ENCODE results near the gene CLEC12A.
"Not testable (repeated sequence)": the region's sequence is repeated elsewhere in the genome, so short reads cannot be mapped to it uniquely, and the experiment has no call there.

Gene CLEC12A

DNA sequence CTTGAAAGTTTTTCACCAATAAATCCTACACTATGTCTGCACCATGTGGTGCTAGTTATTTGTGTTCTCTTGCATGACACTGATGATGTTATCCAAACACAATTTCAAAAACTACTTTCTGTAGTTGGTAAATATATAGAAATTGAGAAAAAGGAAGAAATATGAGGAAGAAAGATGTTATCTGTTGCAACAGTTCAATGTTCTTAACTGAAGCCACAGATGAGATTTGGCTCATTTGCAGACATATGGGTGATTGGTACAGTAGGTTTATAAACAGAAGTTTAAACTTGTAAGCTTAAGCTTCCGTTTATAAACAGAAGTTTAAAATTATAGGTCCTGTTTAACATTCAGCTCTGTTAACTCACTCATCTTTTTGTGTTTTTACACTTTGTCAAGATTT lies at the start of gene CLEC12A:
TSS of gene CLEC12A (plus strand) at position 229 of the 400 bp plus-strand sequence. CDS start 188 bp downstream, outside the sequence.
- no peak for DNase-seq (ENCODE audit: low spot score)

- no peak for DNase-seq (ENCODE audit: low spot score)
These were observed 48.8 kb upstream of the CLEC12A start for GRCh38 chr12:9922429-9922828.

DNA sequence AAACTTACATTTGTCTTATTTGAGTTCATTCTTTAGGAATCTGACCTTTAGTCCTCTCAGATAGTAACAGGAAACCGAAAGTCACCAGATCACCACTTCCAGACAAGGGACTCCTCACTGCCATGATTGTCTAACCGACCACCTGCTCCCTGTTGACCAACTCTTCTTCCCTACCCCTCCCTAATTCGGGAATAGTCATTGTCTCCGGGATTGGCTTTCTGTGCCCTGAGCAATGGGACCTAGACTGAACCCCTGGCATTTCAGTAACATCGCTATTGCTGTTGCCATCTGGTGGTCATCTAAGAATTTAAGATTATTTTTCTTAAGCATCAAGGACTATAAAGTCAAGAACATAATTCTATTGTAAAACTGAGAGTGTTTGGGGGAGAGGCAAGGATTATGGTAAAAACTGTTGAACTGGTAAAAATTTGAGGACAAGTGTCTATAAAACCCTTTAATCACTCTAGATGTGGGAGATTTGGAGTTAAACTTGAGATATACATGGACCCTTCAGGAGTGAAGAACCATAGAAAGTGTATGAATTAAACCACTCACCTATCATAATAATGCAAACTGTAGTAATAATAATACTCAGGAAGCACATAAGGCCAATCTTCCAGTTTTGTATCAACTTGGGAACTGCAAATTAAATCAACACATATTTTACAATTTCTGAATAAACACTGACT lies 45.4 kb upstream of the CLEC12A start:
- DNase-seq (ENCODE audit: low spot score), result no peak

- no peak for DNase-seq (ENCODE audit: low spot score)
These were observed 44.3 kb upstream of the CLEC12A start for GRCh38 chr12:9926876-9927275.

DNA sequence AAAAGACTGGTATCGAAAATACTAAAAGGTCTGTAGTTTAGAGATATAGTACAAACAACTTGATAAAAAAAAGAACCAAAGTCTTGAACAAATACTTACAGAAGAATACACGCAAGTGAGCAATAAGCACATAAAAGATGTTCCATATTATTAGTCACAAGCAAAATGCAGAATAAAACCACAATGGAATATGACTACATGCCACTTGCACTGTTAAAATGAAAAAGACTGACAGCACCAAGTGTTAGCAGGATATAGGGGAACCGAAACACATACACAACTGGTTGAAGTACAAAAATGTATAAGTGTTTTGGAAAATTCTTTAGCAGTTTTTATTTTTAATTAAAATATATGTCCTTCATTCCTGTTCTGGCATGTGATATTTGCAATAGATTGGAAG lies 42.6 kb upstream of the CLEC12A start:
- DNase-seq (ENCODE audit: low spot score), result no peak

- no peak for DNase-seq (ENCODE audit: low spot score)
These were observed 40.0 kb upstream of the CLEC12A start for GRCh38 chr12:9931245-9931644.

GRCh38 chr12:9932270-9932669 lies 38.9 kb upstream of the CLEC12A start, which contains the start of gene CLEC2A:
Gene CLEC2A, minus strand, starts transcription at chr12:9932370. Its CDS starts 41 bp downstream, at chr12:9932329.
- DNase-seq (ENCODE audit: low spot score), result no peak

DNA sequence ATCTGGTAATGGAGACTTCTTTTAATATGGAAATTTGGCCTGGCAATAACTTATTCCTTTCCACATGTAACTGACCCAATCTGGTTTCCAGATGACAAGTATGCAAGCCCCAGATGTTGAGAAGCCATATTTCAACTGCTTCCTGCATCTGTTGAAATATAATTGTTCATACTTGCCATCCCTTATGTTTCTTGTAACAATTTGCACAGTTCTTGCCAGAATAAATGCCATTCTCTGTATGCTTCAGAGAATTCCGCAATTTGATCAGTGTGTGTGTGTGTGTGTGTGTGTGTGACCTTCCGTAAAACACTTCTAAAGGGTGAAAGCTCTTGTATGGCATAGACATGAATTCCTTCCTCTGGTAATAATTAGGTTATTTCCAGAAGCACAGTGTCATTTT lies 37.3 kb upstream of the CLEC12A start:
- DNase-seq (ENCODE audit: low spot score), result no peak

GRCh38 chr12:9935026-9935425 lies 36.2 kb upstream of the CLEC12A start:
- no peak for DNase-seq (ENCODE audit: low spot score)

GRCh38 chr12:9936591-9936990 lies 34.6 kb upstream of the CLEC12A start:
- DNase-seq (ENCODE audit: low spot score), result no peak

DNA sequence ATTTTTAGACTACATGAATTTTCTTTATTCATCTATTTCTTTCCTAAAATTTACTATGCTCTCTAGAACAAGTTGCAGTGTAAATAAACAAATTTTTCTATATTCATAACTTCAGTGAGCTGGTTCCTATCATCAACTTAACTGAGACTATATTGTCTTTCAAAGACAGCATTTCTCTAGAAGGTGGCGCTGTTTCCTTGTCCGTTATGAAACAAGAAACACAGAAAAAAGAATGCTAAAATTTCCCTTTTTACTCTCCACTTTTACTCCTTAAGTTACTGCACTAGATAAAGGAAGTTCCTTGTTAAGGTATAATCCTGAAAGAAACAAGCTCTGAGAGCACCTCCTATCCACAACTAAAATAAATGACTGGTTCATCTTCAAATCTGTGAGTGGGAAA lies 30.8 kb upstream of the CLEC12A start:
- no peak for DNase-seq (ENCODE audit: low spot score)

DNA sequence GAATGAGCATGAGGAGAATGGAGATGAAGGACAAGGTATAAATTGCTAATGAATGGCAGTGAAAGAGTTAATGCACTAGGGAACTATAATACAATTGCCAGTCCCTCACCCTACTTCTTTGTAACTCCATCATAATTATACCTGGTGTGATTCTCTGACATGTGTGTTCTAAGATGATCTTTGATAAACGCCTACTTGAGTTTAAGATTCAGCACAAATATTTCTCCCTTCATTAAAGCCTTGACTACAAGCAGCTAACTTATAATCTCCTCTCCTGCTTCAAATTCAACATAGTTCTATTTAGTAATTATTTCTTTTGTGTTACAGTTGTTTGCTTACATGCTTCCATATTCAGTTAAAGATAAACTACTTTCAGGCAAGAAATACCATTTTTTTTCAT lies 29.4 kb upstream of the CLEC12A start:
- DNase-seq (ENCODE audit: low spot score), result no peak

- DNase-seq (ENCODE audit: low spot score), result no peak
These were observed 28.0 kb upstream of the CLEC12A start for GRCh38 chr12:9943240-9943639.

DNA sequence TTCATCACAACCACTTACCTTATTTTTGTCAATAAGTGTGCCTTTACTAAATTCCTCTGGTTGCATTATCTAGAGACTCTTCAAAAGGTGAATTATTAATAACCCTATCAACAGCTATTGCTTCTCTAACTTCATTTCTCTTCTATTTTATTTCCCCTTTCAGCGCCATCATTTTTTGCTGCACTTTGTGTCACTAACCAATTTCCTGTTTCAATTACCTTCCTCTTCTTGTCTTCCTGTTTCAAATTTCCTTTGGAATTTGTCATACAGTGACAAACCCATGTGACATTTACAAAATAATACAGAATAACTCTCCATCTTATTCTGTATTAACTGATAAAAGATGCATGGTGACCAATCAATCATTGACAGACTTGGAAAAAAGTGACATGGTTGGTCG lies 26.8 kb upstream of the CLEC12A start:
- no peak for DNase-seq (ENCODE audit: low spot score)

DNA sequence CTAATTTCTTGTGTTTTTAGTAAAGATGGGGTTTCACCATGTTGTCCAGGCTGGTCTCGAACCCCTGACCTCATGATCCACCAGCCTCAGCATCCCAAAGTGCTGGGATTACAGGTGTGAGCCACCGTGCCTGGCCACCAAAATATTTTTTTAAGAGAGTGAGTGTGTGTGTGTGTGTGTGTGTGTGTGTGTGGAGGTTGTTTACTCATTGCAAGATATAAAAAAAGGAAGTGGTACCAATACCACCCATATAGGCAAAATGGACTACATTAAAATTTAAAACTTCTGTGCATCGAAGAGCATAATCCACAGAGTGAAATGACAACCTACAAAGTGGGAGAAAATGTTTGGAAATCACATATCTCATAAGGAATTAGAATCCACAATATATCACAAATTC lies 23.5 kb upstream of the CLEC12A start:
- DNase-seq (ENCODE audit: low spot score), result no peak

DNA sequence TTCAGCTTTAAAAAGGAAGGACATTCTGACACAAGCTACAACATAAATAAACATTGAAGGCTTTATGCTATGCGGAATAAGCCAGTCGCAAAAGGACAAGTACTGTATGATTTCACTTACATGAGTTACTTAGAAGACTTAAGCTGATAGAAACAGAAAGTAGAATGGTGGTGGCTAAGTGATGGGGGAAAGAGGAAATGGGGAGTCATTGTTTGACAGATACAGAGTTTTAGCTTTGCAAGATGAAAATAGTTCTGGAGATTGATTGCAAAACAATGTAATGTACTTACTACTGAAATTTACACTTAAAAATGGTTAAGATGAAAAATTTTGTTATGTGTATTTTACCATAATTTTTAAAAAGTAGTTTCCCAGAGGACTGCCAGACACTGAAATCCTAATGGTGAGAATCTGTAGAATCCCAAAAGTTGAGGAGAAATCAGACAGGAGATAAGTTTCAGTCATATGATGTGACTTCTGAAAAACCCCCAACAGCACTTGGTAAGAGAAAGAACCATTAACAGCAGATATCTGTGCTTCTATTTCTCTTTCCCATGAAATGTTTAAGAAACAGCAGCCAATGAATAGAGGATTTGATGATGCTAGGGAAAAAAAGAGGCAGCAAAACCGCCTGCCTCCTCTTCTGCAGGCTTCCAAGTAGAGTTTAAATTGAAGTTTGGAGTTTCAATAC lies 22.5 kb upstream of the CLEC12A start:
- DNase-seq (ENCODE audit: low spot score), result peak; percentile 7

DNA sequence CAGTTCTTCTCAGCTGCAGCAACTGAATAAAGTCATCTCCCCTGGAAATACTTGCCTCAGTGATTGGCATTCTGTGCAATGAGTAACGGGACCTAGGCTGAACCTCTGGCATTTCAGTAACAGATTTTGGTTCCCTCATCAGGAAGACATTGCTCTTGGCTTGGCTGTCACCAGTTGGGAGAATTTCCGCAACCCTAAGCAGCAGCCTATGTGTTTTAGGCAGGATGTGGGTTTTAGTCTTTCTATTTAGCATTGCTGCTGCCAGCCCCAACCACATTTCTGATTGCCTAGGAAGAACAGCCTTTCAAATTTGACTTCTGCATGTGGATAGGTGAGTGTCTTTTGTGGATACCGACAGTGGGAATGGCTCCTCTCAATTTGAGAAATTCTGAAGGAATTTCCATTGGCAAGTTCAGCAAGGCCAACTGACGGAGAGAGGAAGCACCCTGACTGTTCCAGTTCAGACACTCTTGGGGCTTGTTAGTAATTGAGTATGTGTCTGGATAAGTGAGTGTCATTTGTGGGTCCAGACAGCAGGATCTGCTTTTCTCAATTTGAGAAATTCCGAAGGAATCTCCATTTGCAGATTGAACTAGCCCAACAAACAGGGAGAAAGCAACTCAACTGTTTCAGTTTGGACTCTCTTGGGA lies 20.1 kb upstream of the CLEC12A start:
- no peak for DNase-seq (ENCODE audit: low spot score)

DNA sequence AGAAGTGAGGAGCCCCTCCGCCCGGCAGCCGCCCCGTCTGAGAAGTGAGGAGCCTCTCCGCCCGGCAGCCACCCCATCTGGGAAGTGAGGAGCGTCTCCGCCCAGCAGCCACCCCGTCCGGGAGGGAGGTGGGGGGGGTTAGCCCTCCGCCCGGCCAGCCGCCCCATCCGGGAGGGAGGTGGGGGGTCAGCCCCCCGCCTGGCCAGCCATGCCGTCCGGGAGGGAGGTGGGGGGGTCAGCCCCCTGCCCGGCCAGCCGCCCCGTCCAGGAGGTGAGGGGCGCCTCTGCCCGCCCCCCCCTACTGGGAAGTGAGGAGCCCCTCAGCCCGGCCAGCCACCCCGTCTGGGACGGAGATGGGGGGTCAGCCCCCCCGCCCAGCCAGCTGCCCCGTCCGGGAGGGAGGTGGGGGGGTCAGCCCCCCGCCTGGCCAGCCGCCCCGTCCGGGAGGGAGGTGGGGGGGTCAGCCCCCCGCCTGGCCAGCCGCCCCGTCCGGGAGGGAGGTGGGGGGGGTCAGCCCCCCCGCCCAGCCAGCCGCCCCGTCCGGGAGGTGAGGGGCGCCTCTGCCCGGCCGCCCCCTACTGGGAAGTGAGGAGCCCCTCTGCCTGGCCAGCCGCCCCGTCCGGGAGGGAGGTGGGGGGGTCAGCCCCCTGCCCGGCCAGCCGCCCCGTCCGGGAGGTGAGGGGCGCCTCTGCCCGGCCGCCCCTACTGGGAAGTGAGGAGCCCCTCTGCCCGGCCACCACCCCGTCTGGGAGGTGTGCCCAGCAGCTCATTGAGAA lies 18.1 kb upstream of the CLEC12A start:
- not testable (repeated sequence) for DNase-seq (ENCODE audit: low spot score)

GRCh38 chr12:9957834-9958233 lies 13.4 kb upstream of the CLEC12A start:
- DNase-seq (ENCODE audit: low spot score), result no peak

GRCh38 chr12:9960590-9960989 lies 10.6 kb upstream of the CLEC12A start:
- DNase-seq (ENCODE audit: low spot score), result no peak

DNA sequence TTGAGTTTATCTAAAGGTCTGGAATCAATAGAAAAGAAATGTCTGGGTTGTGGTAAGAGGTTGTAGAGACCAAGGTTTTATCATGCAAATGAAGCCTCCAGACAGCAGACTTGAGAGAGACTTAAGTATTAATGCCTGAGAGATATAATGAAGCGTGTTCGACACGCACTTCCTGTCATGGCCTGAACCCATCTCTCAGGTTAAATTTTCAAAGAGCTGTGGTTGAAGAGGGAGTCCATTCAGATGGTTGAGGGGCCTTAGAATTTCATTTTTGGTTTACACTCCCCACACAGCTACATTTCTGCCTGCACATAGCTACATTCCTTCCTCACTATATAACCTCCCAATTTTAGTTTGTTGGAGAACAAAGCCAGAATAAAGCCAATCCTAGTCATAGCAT lies 10.1 kb upstream of the CLEC12A start:
- DNase-seq (ENCODE audit: low spot score), result no peak

- no peak for DNase-seq (ENCODE audit: low spot score)
These were observed 9.3 kb upstream of the CLEC12A start for GRCh38 chr12:9961901-9962300.

Data from germinal center (tissue), 1 donor.